Measurements from ENCODE around the gene ENTPD7.
"Not testable (repeated sequence)": the region's sequence is repeated elsewhere in the genome, so short reads cannot be mapped to it uniquely, and the experiment has no call there.

Gene ENTPD7

GRCh38 chr10:99740260-99740659 lies 81.0 kb downstream of the ENTPD7 start:
- no peak overlapping the region for H3K4me3 ChIP-seq (ENCODE audit: low read length)
- no peak for TF ChIP-seq ZNF274 (IDR thresholded peaks at IDR 0.05; ENCODE audit: low read depth, low read length)

- no peak overlapping the region for H3K4me3 ChIP-seq (ENCODE audit: low read length)
- no peak for TF ChIP-seq ZNF274 (IDR thresholded peaks at IDR 0.05; ENCODE audit: low read depth, low read length)
Observed at GRCh38 chr10:99740933-99741559, 81.7 kb downstream of the ENTPD7 start.

- no peak for TF ChIP-seq ZNF274 (IDR thresholded peaks at IDR 0.05; ENCODE audit: low read depth, low read length)
- no peak overlapping the region for H3K4me3 ChIP-seq (ENCODE audit: low read length)
Observed at GRCh38 chr10:99742254-99742653, 82.9 kb downstream of the ENTPD7 start.

- no peak for TF ChIP-seq ZNF274 (IDR thresholded peaks at IDR 0.05; ENCODE audit: low read depth, low read length)
- no peak overlapping the region for H3K4me3 ChIP-seq (ENCODE audit: low read length)
Observed at GRCh38 chr10:99742701-99743100, 83.4 kb downstream of the ENTPD7 start.

GRCh38 chr10:99743841-99744240 lies 84.5 kb downstream of the ENTPD7 start:
- TF ChIP-seq ZNF274 (IDR thresholded peaks at IDR 0.05; ENCODE audit: low read depth, low read length) = no peak
- H3K4me3 ChIP-seq (ENCODE audit: low read length) = no peak overlapping the region

GRCh38 chr10:99746166-99746565 lies 86.9 kb downstream of the ENTPD7 start:
- H3K4me3 ChIP-seq (ENCODE audit: low read length) = not testable (repeated sequence)

- no peak for TF ChIP-seq ZNF274 (IDR thresholded peaks at IDR 0.05; ENCODE audit: low read depth, low read length)
Observed at GRCh38 chr10:99748823-99749451, 89.6 kb downstream of the ENTPD7 start.

GRCh38 chr10:99750641-99751040 lies 91.3 kb downstream of the ENTPD7 start:
- TF ChIP-seq ZNF274 (IDR thresholded peaks at IDR 0.05; ENCODE audit: low read depth, low read length) = no peak
- no peak overlapping the region for H3K4me3 ChIP-seq (ENCODE audit: low read length)

More at GRCh38 chr10:99748823-99749451, 89.6 kb downstream of the ENTPD7 start:
- no peak overlapping the region for H3K4me3 ChIP-seq (ENCODE audit: low read length)

- no peak for TF ChIP-seq ZNF274 (IDR thresholded peaks at IDR 0.05; ENCODE audit: low read depth, low read length)
- H3K4me3 ChIP-seq (ENCODE audit: low read length) = no peak overlapping the region
Observed at GRCh38 chr10:99754670-99755069, 95.4 kb downstream of the ENTPD7 start.
